Trophoblast cell (in vitro differentiated cells and primary cell): ENCODE data around the gene RBM18.

Experiments used
- DNase-seq, 2 donors: peaks; one replicate each; pipeline ENCODE4 v3.0.0-alpha.2; 2016
- H2AFZ ChIP-seq: 2 replicates; pipeline ENCODE4 v1.6.1; 2013; ENCODE audit warnings: low read length, moderate library complexity, mild to moderate bottlenecking; ENCODE audit not compliant: insufficient read depth, poor library complexity
- H2AK5ac ChIP-seq: 2 replicates; pipeline ENCODE4 v1.6.1; 2013; ENCODE audit warnings: mild to moderate bottlenecking, low read length
- H2BK120ac ChIP-seq: 2 replicates; pipeline ENCODE4 v1.6.1; 2013; ENCODE audit warnings: low read length, mild to moderate bottlenecking, moderate library complexity; ENCODE audit not compliant: insufficient read depth, poor library complexity
- H2BK12ac ChIP-seq: 2 replicates; pipeline ENCODE4 v1.6.1; 2013; ENCODE audit warnings: mild to moderate bottlenecking, low read length, moderate library complexity
- H2BK5ac ChIP-seq: 2 replicates; pipeline ENCODE4 v1.6.1; 2013; ENCODE audit warnings: low read length, low read depth, moderate library complexity, mild to moderate bottlenecking; ENCODE audit not compliant: poor library complexity
- H3K14ac ChIP-seq: 2 replicates; pipeline ENCODE4 v1.6.1; 2013; ENCODE audit warnings: mild to moderate bottlenecking, low read length
- H3K18ac ChIP-seq: 2 replicates; pipeline ENCODE4 v1.6.1; 2013; ENCODE audit warnings: mild to moderate bottlenecking, low read length
- H3K23ac ChIP-seq: 2 replicates; pipeline ENCODE4 v1.6.1; 2013; ENCODE audit warnings: low read length
- H3K27ac ChIP-seq: 2 replicates; pipeline ENCODE4 v1.5.1; 2013; ENCODE audit warnings: low read depth, mild to moderate bottlenecking, inconsistent platforms, low read length, moderate library complexity
- H3K27me3 ChIP-seq: 2 replicates; pipeline ENCODE4 v1.6.1; 2013; ENCODE audit warnings: inconsistent platforms, mild to moderate bottlenecking, low read length, moderate library complexity; ENCODE audit not compliant: insufficient read depth
- H3K36me3 ChIP-seq, 2 experiments: 1 replicate in 1 of 2; 2 replicates in 1 of 2; pipeline ENCODE4 v1.6.1; 2013; ENCODE audit warnings: low read length in 2 of 2, mild to moderate bottlenecking in 2 of 2, moderate library complexity in 1 of 2; ENCODE audit not compliant: insufficient read depth in 2 of 2, control insufficient read depth in 1 of 2
- H3K4ac ChIP-seq: 2 replicates; pipeline ENCODE4 v1.6.1; 2013; ENCODE audit warnings: low read depth, mild to moderate bottlenecking, low read length, moderate library complexity
- H3K4me1 ChIP-seq, 2 experiments: 1 replicate in 1 of 2; 2 replicates in 1 of 2; pipeline ENCODE4 v1.6.1; 2013; ENCODE audit warnings: low read length in 2 of 2, mild to moderate bottlenecking in 2 of 2, moderate library complexity in 1 of 2; ENCODE audit not compliant: insufficient read depth in 2 of 2, control insufficient read depth in 1 of 2
- H3K4me2 ChIP-seq: 2 replicates; pipeline ENCODE4 v1.6.1; 2013; ENCODE audit warnings: inconsistent platforms, mild to moderate bottlenecking, low read length, moderate library complexity
- H3K4me3 ChIP-seq: 2 replicates; pipeline ENCODE4 v1.5.1; 2013; ENCODE audit warnings: mild to moderate bottlenecking, low read depth, low read length, inconsistent platforms
- H3K79me1 ChIP-seq: one replicate; pipeline ENCODE4 v1.6.1; 2013; ENCODE audit warnings: low read length
- H3K79me2 ChIP-seq: 2 replicates; pipeline ENCODE4 v1.6.1; 2013; ENCODE audit warnings: low read length, mild to moderate bottlenecking; ENCODE audit not compliant: control insufficient read depth, insufficient read depth, poor library complexity
- H3K9ac ChIP-seq: 2 replicates; pipeline ENCODE4 v1.6.1; 2013; ENCODE audit warnings: mild to moderate bottlenecking, low read length
- H3K9me3 ChIP-seq: 2 replicates; pipeline ENCODE4 v1.6.1; 2013; ENCODE audit warnings: low read depth, mild to moderate bottlenecking, control low read depth, inconsistent platforms, low read length; ENCODE audit not compliant: insufficient read depth
- H4K12ac ChIP-seq: 2 replicates; pipeline ENCODE4 v1.6.1; 2013; ENCODE audit warnings: low read depth, mild to moderate bottlenecking, low read length, moderate library complexity
- H4K8ac ChIP-seq: 2 replicates; pipeline ENCODE4 v1.6.1; 2013; ENCODE audit warnings: low read depth, mild to moderate bottlenecking, low read length, moderate library complexity
- H4K91ac ChIP-seq: one replicate; pipeline ENCODE4 v1.6.1; 2013; ENCODE audit warnings: low read depth, mild to moderate bottlenecking, low read length, moderate library complexity
- WGBS: extraction: QIAGEN DNeasy Blood & Tissue Kit; methylation state at CpG from one replicate; pipeline ENCODE4 v1.1.7; 2013; ENCODE audit warnings: missing lambda C conversion rate; ENCODE audit not compliant: insufficient read length, insufficient coverage; ENCODE audit errors: extremely low coverage; 5-methylcytosine and 5-hydroxymethylcytosine counted together

Gene RBM18

GRCh38 chr9:122239722-122240121 lies 24.9 kb downstream of the RBM18 start:
- Histone ChIP-seq H2BK5ac (no peak overlapping the region), H2BK120ac (no peak overlapping the region), H2AK5ac (no peak overlapping the region), H3K4me2 (no peak overlapping the region), H3K27ac (no peak overlapping the region), H3K27me3 (no peaks in the 10 kb centered on the region), H4K8ac (no peak overlapping the region), H3K79me1 (no peaks in the 10 kb centered on the region), H3K23ac (no peak overlapping the region), H3K36me3 (peaks cover 0 to 16% of the 10 kb centered on the region in 2 experiments), H3K14ac (no peak overlapping the region), H3K18ac (no peak overlapping the region), H3K4ac (no peak overlapping the region), H3K9ac (no peak overlapping the region), H3K79me2 (no peaks in the 10 kb centered on the region), H4K12ac (no peak overlapping the region), H3K9me3 (no peaks in the 10 kb centered on the region), H3K4me1 (no peaks in the 10 kb centered on the region), H2BK12ac (no peak overlapping the region), H2AFZ (no peak overlapping the region), H4K91ac (no peak overlapping the region), H3K4me3 (no peak overlapping the region)
- no CpG with 5 or more reads among the region's 5 CpGs for WGBS
- no peak for DNase-seq

GRCh38 chr9:122236681-122237080 lies 28.0 kb downstream of the RBM18 start:
- WGBS = no CpG with 5 or more reads among the region's 10 CpGs
- Histone ChIP-seq H3K14ac (no peak overlapping the region), H4K12ac (no peak overlapping the region), H4K8ac (no peak overlapping the region), H2BK5ac (no peak overlapping the region), H4K91ac (no peak overlapping the region), H3K27ac (no peak overlapping the region), H3K18ac (no peak overlapping the region), H3K27me3 (no peaks in the 10 kb centered on the region), H2AK5ac (no peak overlapping the region), H3K36me3 (peaks cover 0 to 4% of the 10 kb centered on the region in 2 experiments), H3K23ac (no peak overlapping the region), H3K9me3 (peaks cover 2% of the 10 kb centered on the region), H2AFZ (no peak overlapping the region), H2BK12ac (no peak overlapping the region), H3K79me1 (no peaks in the 10 kb centered on the region), H3K4me3 (no peak overlapping the region), H3K4me2 (no peak overlapping the region), H3K9ac (no peak overlapping the region), H3K4ac (no peak overlapping the region), H3K4me1 (no peaks in the 10 kb centered on the region), H3K79me2 (no peaks in the 10 kb centered on the region), H2BK120ac (no peak overlapping the region)
- no peak for DNase-seq

- no peak overlapping the region for H3K18ac ChIP-seq
- no peaks in the 10 kb centered on the region for H3K4me1 ChIP-seq
- H3K9ac ChIP-seq = no peak overlapping the region
Measured at GRCh38 chr9:122234022-122234748, 30.5 kb downstream of the RBM18 start.

GRCh38 chr9:122232796-122233306 lies 31.8 kb downstream of the RBM18 start:
- H3K9me3 ChIP-seq = peaks cover 4% of the 10 kb centered on the region
- no peaks in the 10 kb centered on the region for H3K36me3 ChIP-seq
- no peak overlapping the region for H3K23ac ChIP-seq
- DNase-seq = no peak
- H3K4ac ChIP-seq = no peak overlapping the region
- no peak overlapping the region for H3K4me3 ChIP-seq
- H3K14ac ChIP-seq = no peak overlapping the region
- no peak overlapping the region for H3K9ac ChIP-seq
- H2BK12ac ChIP-seq = no peak overlapping the region
- H4K91ac ChIP-seq = no peak overlapping the region
- peaks cover 33% of the 10 kb centered on the region for H3K27me3 ChIP-seq
- no peaks in the 10 kb centered on the region for H3K79me1 ChIP-seq
- H4K12ac ChIP-seq = no peak overlapping the region
- no peaks in the 10 kb centered on the region for H3K79me2 ChIP-seq
- H3K18ac ChIP-seq = no peak overlapping the region
- no peak overlapping the region for H2AFZ ChIP-seq
- H3K4me2 ChIP-seq = no peak overlapping the region
- no peak overlapping the region for H2AK5ac ChIP-seq
- no peak overlapping the region for H2BK5ac ChIP-seq
- no peak overlapping the region for H2BK120ac ChIP-seq
- WGBS = no CpG with 5 or more reads among the region's 6 CpGs
- H4K8ac ChIP-seq = no peak overlapping the region
- H3K27ac ChIP-seq = no peak overlapping the region
- H3K4me1 ChIP-seq = peaks cover 2 to 4% of the 10 kb centered on the region in 2 experiments

More at GRCh38 chr9:122234022-122234748, 30.5 kb downstream of the RBM18 start:
- Histone ChIP-seq H4K12ac (no peak overlapping the region), H3K27ac (no peak overlapping the region), H3K36me3 (no peaks in the 10 kb centered on the region), H3K79me2 (no peaks in the 10 kb centered on the region), H2BK5ac (no peak overlapping the region), H2AFZ (no peak overlapping the region), H3K4me3 (no peak overlapping the region), H3K27me3 (peaks cover 20% of the 10 kb centered on the region), H3K4me2 (no peak overlapping the region), H3K23ac (no peak overlapping the region), H3K9me3 (peaks cover 4% of the 10 kb centered on the region), H4K8ac (no peak overlapping the region), H2AK5ac (no peak overlapping the region), H2BK12ac (no peak overlapping the region), H3K79me1 (no peaks in the 10 kb centered on the region), H3K14ac (no peak overlapping the region), H2BK120ac (no peak overlapping the region), H3K4ac (no peak overlapping the region), H4K91ac (no peak overlapping the region)
- no peak for DNase-seq
- WGBS = no CpG with 5 or more reads among the region's 7 CpGs
